Mammary epithelial cell (primary cell): ENCODE measurements around the gene KCNQ5.

Source experiments
- CTCF ChIP-seq, 2 donors: IDR thresholded peaks in 1 of 2; conservative IDR thresholded peaks in 1 of 2; 2 replicates each; pipeline ENCODE4 v1.5.1; 2011 to 2012; ENCODE audit warnings: inconsistent platforms in 2 of 2, low read length in 2 of 2, mild to moderate bottlenecking in 2 of 2, control low read depth in 1 of 2, low read depth in 1 of 2; ENCODE audit not compliant: insufficient read depth in 1 of 2; ENCODE audit errors: extremely low read depth in 1 of 2
- EZH2 ChIP-seq: IDR thresholded peaks from 2 replicates; pipeline ENCODE4 v1.6.1; 2012; ENCODE audit warnings: low read length, inconsistent platforms, borderline replicate concordance

DNA sequence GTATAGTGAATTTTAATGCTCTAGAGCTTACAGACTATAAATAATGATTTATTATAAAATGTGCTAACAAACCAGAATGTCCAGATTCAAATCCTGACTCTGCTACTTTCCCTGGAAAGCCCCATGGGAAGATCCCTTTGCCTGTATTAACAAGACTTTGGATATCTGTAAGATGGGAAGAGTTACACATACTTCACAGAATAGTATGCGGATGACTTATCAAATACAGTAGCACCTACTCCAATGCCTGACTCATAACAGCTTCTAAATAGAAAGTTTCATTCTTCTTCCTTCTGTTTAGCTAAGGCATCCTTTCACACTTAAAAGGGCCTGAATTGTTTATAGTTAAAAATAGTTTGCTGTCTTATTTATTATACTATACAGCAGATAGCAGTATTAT, 166.3 kb downstream of the KCNQ5 start:
- TF ChIP-seq CTCF (conservative IDR thresholded peaks at IDR 0.05 in 1 of 2, IDR thresholded peaks at IDR 0.05 in 1 of 2; ENCODE audit: extremely low read depth in 1 of 2, insufficient read depth in 1 of 2, low read depth in 1 of 2, low read length in 2 of 2) = no peak
- TF ChIP-seq EZH2 = no peak
